Choroid plexus epithelial cell (primary cell): ENCODE measurements around the gene PIP4K2A.

ENCODE experiments used
- DNase-seq: peaks from one replicate; pipeline ENCODE4 v3.0.0-alpha.2; 2010; ENCODE audit warnings: low read depth
- H3K4me3 ChIP-seq: 2 replicates; pipeline ENCODE4 v1.5.1; 2011; ENCODE audit warnings: low read depth, mild to moderate bottlenecking, control low read depth, low read length, moderate library complexity
- TF ChIP-seq, protein P1 (sequence below): conservative IDR thresholded peaks from 2 replicates; pipeline ENCODE4 v1.5.1; 2011; ENCODE audit warnings: low read depth, mild to moderate bottlenecking, control low read depth, inconsistent platforms, low read length, moderate library complexity

The PIP4K2A gene

DNA sequence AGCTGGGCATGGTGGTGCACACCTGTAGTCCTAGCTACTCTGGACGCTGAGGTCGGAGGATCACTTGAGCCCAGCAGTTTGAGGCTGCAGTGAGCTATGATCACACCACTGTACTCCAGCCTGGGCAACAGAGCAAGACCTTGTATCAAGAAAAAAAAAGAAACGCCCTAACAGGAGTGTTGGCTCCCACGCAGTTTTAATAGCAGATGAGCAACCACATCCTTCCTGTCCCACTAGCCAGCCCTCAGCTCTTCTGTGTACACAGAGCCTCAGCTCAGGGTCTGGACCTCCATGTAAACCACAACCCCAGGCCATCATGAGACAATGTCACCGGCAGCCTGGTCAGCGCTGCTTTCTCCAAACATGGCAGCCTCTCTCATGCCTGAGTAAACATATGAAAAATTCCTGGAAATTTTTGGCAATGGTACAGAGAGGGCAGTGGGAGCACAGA is 108.2 kb downstream of the PIP4K2A start:
- H3K4me3 ChIP-seq, result no peak overlapping the region
- TF ChIP-seq, protein P1, sequence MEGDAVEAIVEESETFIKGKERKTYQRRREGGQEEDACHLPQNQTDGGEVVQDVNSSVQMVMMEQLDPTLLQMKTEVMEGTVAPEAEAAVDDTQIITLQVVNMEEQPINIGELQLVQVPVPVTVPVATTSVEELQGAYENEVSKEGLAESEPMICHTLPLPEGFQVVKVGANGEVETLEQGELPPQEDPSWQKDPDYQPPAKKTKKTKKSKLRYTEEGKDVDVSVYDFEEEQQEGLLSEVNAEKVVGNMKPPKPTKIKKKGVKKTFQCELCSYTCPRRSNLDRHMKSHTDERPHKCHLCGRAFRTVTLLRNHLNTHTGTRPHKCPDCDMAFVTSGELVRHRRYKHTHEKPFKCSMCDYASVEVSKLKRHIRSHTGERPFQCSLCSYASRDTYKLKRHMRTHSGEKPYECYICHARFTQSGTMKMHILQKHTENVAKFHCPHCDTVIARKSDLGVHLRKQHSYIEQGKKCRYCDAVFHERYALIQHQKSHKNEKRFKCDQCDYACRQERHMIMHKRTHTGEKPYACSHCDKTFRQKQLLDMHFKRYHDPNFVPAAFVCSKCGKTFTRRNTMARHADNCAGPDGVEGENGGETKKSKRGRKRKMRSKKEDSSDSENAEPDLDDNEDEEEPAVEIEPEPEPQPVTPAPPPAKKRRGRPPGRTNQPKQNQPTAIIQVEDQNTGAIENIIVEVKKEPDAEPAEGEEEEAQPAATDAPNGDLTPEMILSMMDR, result no peak
- peak; percentile 71 for DNase-seq

DNA sequence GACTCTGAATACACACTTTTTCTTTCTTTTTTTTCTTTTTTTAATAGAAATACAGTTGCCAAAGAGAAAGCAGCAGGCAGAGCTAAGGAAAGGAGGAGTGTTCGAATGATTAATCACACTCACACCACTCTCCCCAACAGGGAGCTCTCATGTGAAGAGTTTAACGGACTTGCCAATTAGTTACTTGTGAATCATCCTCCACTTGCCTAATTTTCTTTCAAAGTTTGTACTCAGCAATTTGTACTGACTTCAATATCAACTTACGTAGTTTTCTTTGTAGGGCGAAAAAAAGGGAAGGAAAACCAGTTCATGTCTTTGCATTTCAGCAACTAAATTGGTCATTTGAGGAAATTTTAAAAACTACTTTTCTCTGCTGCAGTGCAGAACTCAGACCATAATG is 109.2 kb downstream of the PIP4K2A start:
- TF ChIP-seq, protein P1, result no peak
- no peak overlapping the region for H3K4me3 ChIP-seq
- DNase-seq, result peak; percentile 89

DNA sequence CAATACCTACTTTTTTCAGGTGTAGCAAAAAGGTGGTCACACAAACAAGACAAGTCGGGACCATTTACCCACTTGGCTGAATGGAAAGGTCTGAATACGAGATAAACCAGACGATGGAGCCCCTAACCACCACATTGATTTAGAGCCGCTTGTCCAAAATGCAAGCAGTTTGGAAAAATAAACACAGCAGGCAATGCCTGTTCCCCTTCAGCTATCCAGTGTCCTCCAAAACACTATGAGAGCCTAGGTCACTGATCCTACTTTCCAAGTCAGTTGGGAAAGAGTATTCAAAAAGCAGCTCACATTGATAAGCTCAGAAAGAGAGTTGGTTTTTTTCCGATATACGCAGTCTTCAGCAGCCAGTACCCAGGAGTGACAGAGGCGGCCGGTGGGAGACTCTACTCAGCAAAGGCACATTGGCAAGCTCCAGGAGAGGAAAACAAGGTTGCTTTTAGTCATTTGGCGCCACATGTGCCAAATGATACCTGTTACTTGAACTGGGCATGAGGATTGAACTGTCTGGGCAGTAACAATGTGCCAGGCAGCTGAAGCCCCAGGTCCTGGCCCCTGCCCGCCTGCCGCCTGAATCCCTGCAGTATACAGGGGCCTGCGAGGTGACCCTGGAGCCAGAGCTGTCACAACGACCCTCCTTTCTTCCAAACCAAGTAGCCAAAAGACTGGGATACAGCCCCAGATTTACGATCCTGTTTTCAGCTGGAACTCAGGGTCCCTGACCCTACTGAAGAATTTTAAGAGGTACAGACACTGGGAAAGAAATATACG is 109.8 kb downstream of the PIP4K2A start:
- DNase-seq, result no peak
- TF ChIP-seq, protein P1, result peak; percentile 5
- H3K4me3 ChIP-seq, result no peak overlapping the region

DNA sequence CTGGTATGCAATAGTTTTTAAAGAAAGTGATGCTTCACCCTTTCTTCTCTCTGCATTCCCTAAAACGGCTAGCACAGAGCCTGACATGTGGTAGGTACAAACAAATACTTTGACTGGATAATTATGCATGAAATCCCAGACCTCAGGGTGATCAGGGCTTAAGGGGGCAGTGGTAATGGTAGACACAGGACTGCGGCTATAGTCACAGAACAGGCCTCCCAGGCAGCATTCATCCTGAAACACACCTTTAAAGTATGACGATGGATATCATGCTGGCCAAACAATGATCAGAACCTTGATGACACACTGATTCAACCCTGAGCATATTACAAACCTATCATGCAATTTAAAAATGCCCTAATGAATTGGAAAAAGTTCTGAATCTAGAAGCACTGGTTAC is 110.8 kb downstream of the PIP4K2A start:
- DNase-seq, result no peak
- H3K4me3 ChIP-seq, result no peak overlapping the region
- TF ChIP-seq, protein P1, result no peak

DNA sequence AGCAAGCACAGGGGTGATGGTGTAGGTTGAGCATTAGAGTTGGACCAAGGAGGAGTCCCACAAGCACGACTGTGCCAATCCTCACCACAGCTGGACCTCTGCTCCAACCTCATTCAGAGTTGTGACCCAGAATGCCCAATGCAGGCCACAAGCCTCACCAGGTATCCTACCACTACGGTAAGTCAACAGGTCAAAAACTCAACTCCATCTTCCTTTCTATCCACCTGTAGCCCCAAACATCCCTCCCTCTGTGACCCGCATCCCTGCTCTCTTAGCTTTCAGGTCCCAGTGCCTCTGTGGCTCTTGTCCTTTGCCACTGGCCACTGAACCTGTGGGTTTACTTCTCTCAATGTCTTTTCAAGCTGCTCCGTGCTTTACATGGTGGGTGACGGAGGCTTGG is 112.8 kb downstream of the PIP4K2A start:
- no peak for DNase-seq
- H3K4me3 ChIP-seq, result no peak overlapping the region
- TF ChIP-seq, protein P1, result no peak

DNA sequence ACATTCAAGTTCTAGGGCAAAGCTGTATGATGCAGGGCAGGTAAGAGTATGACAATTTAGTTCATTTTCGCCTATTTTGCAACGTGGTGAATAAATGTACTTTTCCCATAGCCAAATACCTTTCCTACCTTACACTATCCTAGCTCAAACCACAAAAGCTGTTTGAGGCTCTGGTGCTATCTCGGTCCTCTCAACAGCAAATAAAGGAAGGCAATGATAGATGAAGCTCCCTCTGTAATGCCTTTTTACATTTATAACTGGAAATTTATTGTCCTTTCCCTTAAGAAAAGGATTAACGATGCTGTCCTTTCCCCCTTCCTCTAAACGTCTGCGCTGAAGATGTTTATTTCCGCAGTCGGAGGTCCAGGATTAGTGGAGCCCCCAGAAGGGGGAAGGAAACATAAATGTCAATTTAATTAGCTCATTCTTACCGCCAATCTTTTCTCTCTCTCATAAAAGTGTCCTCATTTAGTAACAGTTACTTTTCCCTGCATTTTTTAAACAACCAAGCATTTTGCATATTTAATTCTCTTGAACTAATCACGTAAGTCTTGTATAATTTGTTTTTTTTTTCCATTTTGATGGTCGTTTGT is 114.6 kb downstream of the PIP4K2A start:
- TF ChIP-seq, protein P1, result no peak
- no peak for DNase-seq
- H3K4me3 ChIP-seq, result no peak overlapping the region
